H1 (cell line): Measurements from ENCODE around the gene PNPLA8.

Source experiments
- EZH2 ChIP-seq: fragments of 200-600 bp; sonication (generic); IDR thresholded peaks from 2 replicates; pipeline ENCODE4 v1.7.1; 2012; ENCODE audit warnings: low read depth, mild to moderate bottlenecking, moderate library complexity, low read length, inconsistent platforms; ENCODE audit not compliant: severe bottlenecking
- GABPA ChIP-seq: IDR thresholded peaks from 2 replicates; pipeline ENCODE4 v1.6.1; 2011; ENCODE audit warnings: mild to moderate bottlenecking, low read length, moderate library complexity, borderline replicate concordance; ENCODE audit not compliant: insufficient read depth
- POLR2AphosphoS5 ChIP-seq: IDR thresholded peaks from 2 replicates; pipeline ENCODE4 v1.6.1; 2011; ENCODE audit warnings: low read depth, low read length
- TF ChIP-seq, protein P1 (sequence below), 3 experiments: IDR thresholded peaks; 1 replicate in 2 of 3; 2 replicates in 1 of 3; pipeline versions ENCODE4 v1.5.1 to v1.6.1; 2011; ENCODE audit warnings: low read length in 3 of 3, mild to moderate bottlenecking in 3 of 3, inconsistent platforms in 2 of 3, low read depth in 1 of 3, moderate library complexity in 1 of 3; ENCODE audit not compliant: insufficient read depth in 1 of 3; ENCODE audit errors: control extremely low read depth in 1 of 3
- TF ChIP-seq, protein P2 (sequence below): IDR thresholded peaks from 2 replicates; pipeline ENCODE4 v1.6.1; 2012; ENCODE audit warnings: low read length, inconsistent platforms

DNA sequence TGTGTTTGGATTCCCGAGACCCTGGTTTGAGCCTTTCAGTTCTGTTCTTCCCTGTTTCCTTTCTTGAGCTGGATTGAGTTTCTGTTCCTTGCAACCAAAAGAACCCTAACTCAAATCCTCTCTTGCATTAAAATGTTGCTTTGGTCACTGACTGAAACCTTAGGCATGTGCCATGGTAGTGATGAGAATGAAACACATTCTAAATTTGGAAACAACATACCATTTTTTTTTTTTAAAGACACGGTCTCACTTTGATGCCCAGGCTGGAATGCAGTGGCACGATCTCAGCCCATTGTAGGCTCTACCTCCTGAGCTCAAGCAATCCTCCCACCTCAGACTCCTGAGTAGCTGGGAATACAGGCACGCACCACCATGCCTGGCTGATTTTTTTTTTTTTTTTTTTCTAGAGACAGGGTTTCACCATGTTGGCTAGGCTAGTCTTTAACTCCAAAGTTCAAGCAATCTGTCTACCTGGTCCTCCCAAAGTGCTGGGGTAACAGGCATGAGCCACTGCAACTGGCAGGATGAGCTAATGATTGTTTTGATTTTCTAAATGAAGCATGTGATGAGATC, 35.2 kb upstream of the PNPLA8 start:
- TF ChIP-seq, protein P1, sequence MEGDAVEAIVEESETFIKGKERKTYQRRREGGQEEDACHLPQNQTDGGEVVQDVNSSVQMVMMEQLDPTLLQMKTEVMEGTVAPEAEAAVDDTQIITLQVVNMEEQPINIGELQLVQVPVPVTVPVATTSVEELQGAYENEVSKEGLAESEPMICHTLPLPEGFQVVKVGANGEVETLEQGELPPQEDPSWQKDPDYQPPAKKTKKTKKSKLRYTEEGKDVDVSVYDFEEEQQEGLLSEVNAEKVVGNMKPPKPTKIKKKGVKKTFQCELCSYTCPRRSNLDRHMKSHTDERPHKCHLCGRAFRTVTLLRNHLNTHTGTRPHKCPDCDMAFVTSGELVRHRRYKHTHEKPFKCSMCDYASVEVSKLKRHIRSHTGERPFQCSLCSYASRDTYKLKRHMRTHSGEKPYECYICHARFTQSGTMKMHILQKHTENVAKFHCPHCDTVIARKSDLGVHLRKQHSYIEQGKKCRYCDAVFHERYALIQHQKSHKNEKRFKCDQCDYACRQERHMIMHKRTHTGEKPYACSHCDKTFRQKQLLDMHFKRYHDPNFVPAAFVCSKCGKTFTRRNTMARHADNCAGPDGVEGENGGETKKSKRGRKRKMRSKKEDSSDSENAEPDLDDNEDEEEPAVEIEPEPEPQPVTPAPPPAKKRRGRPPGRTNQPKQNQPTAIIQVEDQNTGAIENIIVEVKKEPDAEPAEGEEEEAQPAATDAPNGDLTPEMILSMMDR (IDR thresholded peaks at IDR 0.05; ENCODE audit: control extremely low read depth in 1 of 3, insufficient read depth in 1 of 3, low read depth in 1 of 3, low read length in 3 of 3), result no peak
- TF ChIP-seq EZH2, result no peak
- TF ChIP-seq GABPA, result no peak
- TF ChIP-seq, protein P2, sequence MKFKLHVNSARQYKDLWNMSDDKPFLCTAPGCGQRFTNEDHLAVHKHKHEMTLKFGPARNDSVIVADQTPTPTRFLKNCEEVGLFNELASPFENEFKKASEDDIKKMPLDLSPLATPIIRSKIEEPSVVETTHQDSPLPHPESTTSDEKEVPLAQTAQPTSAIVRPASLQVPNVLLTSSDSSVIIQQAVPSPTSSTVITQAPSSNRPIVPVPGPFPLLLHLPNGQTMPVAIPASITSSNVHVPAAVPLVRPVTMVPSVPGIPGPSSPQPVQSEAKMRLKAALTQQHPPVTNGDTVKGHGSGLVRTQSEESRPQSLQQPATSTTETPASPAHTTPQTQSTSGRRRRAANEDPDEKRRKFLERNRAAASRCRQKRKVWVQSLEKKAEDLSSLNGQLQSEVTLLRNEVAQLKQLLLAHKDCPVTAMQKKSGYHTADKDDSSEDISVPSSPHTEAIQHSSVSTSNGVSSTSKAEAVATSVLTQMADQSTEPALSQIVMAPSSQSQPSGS, result no peak
- no peak for TF ChIP-seq POLR2AphosphoS5
